GM12891 (cell line): ENCODE measurements around the gene KRTAP3-3.

ENCODE experiments used
- POLR2A ChIP-seq: IDR thresholded peaks from 2 replicates; pipeline ENCODE4 v1.6.1; 2011; ENCODE audit warnings: low read depth, low read length, control low read depth
- TAF1 ChIP-seq: IDR thresholded peaks from 2 replicates; pipeline ENCODE4 v1.6.1; 2011; ENCODE audit warnings: low read depth, low read length, control low read depth

GRCh38 chr17:40974366-40974765, 19.6 kb downstream of the KRTAP3-3 start:
- TF ChIP-seq POLR2A (no peak), TAF1 (no peak)
